Measurements from ENCODE around the gene DAAM2.

DNA sequence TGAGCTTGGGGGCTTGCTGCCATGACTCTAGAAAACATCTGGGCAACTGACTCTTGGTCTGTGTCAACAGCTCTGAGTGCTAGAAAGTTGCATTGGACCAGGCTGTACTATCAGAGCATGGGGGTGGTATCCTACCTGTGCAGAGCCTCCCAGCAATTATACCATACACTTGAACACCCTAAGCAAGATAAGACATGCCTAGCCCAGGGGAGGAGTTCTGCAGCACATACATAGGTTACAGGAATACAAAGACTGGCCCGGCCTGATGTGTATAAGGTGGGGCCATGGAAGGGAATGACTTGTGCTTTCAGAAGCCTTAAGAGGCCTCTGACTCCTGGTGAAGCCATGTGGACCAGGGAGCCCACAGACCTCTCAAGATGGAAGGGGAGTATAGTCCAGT lies 153.4 kb downstream of the DAAM2 start:
- no peak for TF ChIP-seq CTCF (IDR thresholded peaks at IDR 0.05)
- no peak for TF ChIP-seq POLR2AphosphoS5 (IDR thresholded peaks at IDR 0.05)
- no peak for TF ChIP-seq POLR2A (IDR thresholded peaks at IDR 0.05)

Measured in breast epithelium (tissue), 3 donors.